HL-60 (cell line): Measurements from ENCODE around the gene UVSSA.

Source experiments
- POLR2AphosphoS5 ChIP-seq: IDR thresholded peaks from 2 replicates; pipeline ENCODE4 v1.6.1; 2012; ENCODE audit warnings: low read depth
- REST ChIP-seq: IDR thresholded peaks from 2 replicates; pipeline ENCODE4 v1.6.1; 2012; ENCODE audit warnings: low read depth; ENCODE audit not compliant: insufficient replicate concordance
- TF ChIP-seq, protein P1 (sequence below): IDR thresholded peaks from one replicate; pipeline ENCODE4 v1.5.1; 2011; ENCODE audit warnings: low read length, control low read depth, inconsistent platforms; ENCODE audit not compliant: insufficient read depth

- TF ChIP-seq, protein P1, sequence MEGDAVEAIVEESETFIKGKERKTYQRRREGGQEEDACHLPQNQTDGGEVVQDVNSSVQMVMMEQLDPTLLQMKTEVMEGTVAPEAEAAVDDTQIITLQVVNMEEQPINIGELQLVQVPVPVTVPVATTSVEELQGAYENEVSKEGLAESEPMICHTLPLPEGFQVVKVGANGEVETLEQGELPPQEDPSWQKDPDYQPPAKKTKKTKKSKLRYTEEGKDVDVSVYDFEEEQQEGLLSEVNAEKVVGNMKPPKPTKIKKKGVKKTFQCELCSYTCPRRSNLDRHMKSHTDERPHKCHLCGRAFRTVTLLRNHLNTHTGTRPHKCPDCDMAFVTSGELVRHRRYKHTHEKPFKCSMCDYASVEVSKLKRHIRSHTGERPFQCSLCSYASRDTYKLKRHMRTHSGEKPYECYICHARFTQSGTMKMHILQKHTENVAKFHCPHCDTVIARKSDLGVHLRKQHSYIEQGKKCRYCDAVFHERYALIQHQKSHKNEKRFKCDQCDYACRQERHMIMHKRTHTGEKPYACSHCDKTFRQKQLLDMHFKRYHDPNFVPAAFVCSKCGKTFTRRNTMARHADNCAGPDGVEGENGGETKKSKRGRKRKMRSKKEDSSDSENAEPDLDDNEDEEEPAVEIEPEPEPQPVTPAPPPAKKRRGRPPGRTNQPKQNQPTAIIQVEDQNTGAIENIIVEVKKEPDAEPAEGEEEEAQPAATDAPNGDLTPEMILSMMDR, result no peak
- TF ChIP-seq POLR2AphosphoS5 (no peak), REST (no peak)
Observed at GRCh38 chr4:1360423-1361283, 13.6 kb downstream of the UVSSA start.
